GM12873 (cell line): ENCODE data around the gene LAPTM4A.

Experiments
- CTCF ChIP-seq: IDR thresholded peaks from 2 replicates; pipeline ENCODE4 v1.5.1; 2012; ENCODE audit warnings: low read depth, mild to moderate bottlenecking, moderate library complexity, low read length, control low read depth; ENCODE audit not compliant: insufficient read depth; ENCODE audit errors: missing control alignments

LAPTM4A gene

GRCh38 chr2:20062615-20063545 lies 11.5 kb upstream of the LAPTM4A start:
- no peak for TF ChIP-seq CTCF

- no peak for TF ChIP-seq CTCF
These were observed 10.5 kb upstream of the LAPTM4A start for GRCh38 chr2:20061940-20062339.

GRCh38 chr2:20061476-20061875 lies 10.0 kb upstream of the LAPTM4A start:
- no peak for TF ChIP-seq CTCF

GRCh38 chr2:20060106-20060505 lies 8.7 kb upstream of the LAPTM4A start:
- TF ChIP-seq CTCF: no peak

- TF ChIP-seq CTCF: no peak
These were observed 5.8 kb upstream of the LAPTM4A start for GRCh38 chr2:20057268-20057667.

- no peak for TF ChIP-seq CTCF
These were observed 3.5 kb upstream of the LAPTM4A start for GRCh38 chr2:20054931-20055330.

- no peak for TF ChIP-seq CTCF
These were observed 2.7 kb upstream of the LAPTM4A start for GRCh38 chr2:20054119-20054518.
